T-helper 2 cell (primary cell): ENCODE data around the gene SLC35G6.
"Not testable (repeated sequence)": the region's sequence is repeated elsewhere in the genome, so short reads cannot be mapped to it uniquely, and the experiment has no call there.

Experiments
- DNase-seq, 5 experiments: peaks; one replicate each; pipeline versions ENCODE4 v3.0.0 to v3.0.0-alpha.2; 2012 to 2022

SLC35G6 gene

GRCh38 chr17:7460850-7461660 lies 20.2 kb upstream of the SLC35G6 start:
- DNase-seq = no peak

- DNase-seq = no peak
Observed at GRCh38 chr17:7462474-7463371, 18.5 kb upstream of the SLC35G6 start.

- no peak for DNase-seq
Observed at GRCh38 chr17:7463372-7463846, 17.8 kb upstream of the SLC35G6 start.

DNA sequence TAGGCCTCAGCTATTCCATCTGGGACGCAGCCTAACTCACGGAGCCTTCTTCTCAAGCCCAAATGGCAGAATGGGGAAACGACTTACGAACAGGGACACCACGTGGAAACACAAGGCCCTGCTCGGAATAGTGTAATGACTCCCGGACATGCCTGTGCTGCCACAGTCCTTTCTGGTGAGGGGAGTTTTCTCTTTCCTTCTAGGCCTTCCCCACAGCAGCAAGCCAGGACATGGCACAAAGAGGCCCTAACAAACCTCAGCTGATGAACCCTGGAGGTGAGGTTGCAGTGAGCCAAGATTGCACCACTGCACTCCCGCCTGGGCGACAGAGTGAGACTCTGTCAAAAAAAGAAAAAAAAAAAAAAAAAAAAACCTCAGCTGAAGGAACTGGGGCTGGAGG lies 17.2 kb upstream of the SLC35G6 start:
- no peak for DNase-seq

- DNase-seq = no peak
Observed at GRCh38 chr17:7465597-7466275, 15.5 kb upstream of the SLC35G6 start.

DNA sequence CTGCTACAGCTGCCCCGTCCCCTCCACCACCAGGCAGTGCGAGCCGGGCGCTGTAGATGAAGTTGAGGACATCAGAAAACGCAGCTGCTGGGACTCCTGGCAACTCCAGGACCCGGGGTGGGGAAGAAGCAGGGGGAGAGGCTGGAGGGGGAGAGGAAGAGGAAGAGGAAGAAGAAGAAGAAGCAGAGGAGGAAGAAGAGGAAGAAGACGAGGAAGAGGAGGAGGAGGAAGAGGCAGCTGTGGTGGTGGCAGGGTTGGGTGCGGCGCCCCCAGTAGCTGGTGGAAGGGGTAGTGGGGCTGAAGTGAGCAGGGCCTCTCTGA lies 15.0 kb upstream of the SLC35G6 start:
- DNase-seq = no peak

- no peak for DNase-seq
Observed at GRCh38 chr17:7466639-7467341, 14.5 kb upstream of the SLC35G6 start.

- no peak for DNase-seq
Observed at GRCh38 chr17:7467498-7467897, 13.7 kb upstream of the SLC35G6 start.

DNA sequence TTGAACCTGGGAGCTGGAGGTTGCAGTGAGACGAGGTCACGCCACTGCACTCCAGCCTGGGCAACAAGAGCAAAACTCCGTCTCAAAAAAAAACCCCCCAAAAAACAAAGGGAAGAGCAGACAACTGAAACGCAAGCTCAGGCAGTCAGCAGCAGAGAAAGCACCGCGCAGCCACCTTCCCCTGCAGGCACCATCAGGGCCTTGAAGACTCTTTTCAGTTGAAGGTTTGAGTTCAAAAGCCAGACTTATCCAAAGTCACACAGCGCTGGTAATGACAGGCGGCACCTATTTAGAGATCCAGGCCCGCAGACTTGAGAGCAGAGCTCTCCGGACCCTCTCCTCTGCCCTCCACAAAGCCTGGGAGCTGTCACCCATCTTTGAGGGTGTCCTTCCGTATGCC lies 13.0 kb upstream of the SLC35G6 start:
- no peak for DNase-seq

DNA sequence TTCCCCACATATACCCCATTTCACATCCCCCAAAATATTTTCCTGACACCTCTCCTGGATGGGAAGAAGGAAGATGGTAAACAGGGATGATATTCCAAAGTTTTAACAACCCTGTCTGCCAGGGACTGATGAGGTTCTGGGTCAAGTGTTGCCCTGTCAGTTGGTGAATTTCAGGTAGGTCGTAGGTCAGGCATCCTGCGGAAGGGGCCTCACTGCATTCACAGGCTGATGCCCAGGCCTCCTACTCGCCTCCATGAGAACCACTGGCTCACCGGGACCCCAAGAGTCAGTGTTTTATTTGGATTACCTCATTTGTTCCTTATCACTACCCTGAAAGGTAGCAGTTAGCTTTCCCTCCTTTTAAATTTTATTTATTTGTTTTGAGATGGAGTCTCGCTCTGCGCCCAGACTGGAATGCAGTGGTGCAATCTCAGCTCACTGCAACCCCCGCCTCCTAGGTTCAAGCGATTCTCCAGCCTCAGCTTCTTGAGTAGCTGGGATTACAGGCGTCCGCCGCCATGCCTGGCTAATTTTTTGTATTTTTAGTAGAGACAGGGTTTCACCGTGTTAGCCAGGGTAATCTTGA lies 12.3 kb upstream of the SLC35G6 start:
- DNase-seq = no peak

GRCh38 chr17:7469843-7470242 lies 11.4 kb upstream of the SLC35G6 start:
- DNase-seq = not testable (repeated sequence)

GRCh38 chr17:7470457-7470973 lies 10.7 kb upstream of the SLC35G6 start:
- not testable (repeated sequence) for DNase-seq

DNA sequence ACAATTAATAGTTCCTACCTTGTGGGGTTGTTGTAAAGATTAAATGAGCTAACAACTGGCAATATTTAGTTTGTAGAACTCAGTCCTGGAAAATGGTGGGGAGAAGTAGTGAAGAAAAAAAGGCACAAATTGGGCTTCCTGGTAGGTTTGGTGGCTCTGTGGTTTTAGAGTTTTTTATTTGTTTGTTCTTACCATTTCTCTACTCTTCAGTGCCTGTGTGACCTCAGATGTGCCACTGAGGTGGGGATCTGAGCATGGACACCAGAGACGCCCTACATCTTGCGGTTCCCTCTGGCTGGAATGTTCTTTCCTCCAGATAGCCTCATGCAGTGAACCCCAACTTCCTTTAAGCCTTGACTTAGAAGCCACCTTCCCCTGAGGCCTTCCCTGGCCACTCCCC lies 9.5 kb upstream of the SLC35G6 start:
- no peak for DNase-seq

DNA sequence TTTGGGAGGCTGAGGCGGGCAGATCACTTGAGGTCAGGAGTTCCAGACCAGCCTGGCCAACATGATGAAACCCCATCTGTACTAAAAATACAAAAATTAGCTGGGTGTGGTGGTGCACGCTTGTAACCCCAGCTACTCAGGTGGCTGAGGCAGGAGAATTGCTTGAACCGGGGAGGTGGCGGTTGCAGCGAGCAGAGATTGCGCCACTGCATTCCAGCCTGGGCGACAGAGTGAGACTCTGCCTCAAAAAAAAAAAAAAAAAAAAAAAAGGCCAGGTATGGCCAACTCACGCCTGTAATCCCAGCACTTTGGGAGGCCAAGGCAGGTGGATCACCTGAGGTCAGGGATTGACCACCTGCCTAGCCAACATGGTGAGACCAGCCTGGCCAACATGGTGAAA lies 6.5 kb upstream of the SLC35G6 start:
- DNase-seq = not testable (repeated sequence)

DNA sequence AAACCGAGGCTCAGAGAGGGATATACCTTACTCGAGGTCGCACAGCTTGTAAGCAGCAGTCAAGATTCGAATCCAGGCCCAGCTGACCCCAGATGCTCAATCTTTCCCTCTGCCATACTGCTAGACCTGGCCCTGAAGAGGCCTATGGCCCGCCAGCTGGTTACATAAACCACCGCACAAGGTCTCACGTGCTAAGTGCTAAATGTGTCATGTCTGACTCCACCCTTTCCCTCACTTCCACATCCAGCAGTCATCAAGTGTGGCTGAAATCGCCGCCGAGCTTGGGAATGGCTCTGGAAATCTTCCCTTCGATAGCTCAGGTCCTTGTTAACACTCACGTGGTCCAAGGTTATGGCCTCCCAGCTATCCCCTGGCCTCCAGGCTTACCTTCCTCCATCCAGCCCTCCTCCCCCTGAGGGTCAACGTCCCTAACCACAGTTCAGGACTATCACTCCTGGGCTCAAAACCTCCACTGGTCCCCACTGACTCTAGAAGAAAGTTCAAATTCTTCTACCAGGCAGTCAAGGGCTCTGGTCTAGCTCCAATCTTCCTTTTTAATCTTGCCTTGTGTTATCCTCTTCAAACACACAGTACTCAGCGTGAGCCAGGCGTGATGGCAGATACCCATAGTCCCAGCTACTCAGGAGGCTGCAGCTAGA lies 5.4 kb upstream of the SLC35G6 start:
- DNase-seq = no peak

GRCh38 chr17:7476494-7476893 lies 4.8 kb upstream of the SLC35G6 start:
- no peak for DNase-seq

GRCh38 chr17:7476951-7477350 lies 4.3 kb upstream of the SLC35G6 start:
- DNase-seq = no peak

DNA sequence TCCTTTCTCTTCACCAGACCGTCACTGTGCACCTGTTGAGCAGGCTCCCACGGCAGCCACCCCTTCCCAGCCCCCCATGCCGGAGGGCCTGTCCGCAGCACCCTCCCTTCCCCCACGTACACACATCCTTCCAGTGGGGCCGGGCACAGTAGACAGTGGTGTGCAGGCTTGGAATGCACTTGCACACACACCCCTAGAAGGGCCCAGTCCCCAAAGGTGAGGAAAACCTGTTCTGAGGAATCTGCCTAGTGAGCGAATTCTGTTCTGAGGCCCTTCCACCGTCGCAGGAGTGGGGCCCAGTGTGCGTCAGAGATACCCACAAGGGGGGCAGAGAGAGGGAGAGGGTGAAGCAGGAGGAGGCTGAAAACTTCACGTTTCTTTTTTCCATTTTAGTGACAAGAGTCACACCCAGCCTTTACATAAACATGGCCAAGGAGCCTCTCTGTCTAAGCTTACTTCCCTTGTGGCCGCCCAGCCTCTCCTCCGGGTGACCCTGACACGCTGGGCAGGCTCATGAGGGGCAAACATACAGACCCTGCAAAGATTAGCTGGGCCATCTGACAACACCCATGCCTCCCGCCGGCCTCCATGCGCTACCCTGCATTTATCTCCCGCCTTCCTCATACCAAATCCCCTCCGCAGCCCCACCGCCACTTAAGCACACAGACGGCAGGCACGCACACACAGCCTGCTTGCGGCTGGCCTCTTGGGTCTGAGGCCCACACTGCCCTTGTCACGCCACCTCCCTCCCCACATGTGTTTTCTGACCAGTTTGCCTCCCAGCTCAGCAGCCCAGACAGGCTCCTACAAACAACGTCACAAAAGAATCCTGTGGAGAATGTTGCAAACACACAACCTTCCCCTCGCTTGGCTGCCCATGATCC lies 3.6 kb upstream of the SLC35G6 start:
- peak in 1 of 5 experiments; percentile 46 for DNase-seq

DNA sequence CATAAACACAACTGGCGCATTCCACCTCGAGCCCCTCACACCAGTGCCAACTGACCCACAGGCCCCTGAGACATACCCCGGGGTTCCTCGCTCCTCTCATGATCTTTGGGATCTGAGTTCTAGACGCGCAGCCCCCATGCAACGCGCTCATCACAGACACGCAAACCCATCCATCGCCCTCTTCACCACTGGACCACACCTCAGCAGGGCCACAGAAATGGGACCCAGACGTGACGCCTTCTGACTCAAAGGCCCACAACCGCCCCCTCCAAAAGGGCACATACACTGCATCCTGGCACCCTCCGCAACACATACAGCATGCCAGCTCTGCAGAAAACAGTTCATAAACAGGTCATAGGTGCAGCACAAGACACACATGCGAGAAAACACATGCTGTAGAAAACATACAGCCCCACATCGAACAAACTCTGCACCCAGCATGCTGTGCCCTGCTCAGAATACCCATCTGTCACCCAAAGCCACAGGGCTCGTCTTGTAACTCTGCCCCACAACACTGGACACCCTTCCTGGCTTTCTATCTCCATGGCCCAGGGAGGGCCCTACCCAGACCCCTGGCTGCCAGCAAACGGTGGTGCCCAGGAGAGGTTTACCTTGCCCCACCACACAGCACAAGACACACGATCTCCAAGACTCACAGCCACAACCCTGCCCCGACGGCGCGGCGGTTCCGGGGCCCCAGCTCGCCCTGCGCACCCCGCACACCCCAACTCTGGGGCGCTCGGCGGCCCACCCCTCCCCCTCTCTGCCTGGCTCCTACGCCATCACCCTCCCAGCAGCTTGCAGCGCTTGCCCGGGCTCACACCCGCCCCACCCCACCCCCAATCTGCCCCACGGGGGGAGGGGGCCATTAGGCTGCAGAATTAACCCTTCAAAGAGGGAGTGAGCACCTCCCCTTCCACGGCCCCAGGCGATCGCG lies 2.7 kb upstream of the SLC35G6 start:
- DNase-seq = peak; percentile 27 to 79 (median 72)
